Activated effector memory CD4-positive, alpha-beta T cell treated with anti-CD3 and anti-CD28 coated beads, Interleukin-2, amount 50 U/mL, for 16 hours (primary cell): ENCODE results near the gene SMCO4.

Experiments
- DNase-seq: peaks from one replicate; pipeline ENCODE4 v3.0.0-alpha.2; 2020

The SMCO4 gene

DNA sequence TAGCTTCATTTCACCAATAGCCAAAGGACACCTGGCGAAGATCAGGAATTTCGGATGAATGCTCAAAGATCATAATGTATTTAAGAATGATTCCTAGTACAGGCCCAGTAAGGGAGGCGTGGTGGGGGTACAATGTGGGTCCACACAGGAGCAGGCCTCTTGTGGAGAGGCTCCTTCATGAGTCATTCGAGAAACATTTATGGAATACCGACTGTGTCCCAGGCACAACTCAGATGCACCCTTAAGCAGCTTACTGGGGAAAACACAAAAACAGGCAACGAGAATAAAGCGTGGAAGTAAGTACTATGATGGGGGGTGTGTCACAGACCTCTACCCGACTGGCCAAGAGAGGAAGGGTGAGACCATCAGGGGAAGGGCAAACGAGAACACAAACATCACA is 44.5 kb downstream of the SMCO4 start:
- DNase-seq, result no peak

- no peak for DNase-seq
Measured at GRCh38 chr11:93498161-93498560, 45.0 kb downstream of the SMCO4 start.

DNA sequence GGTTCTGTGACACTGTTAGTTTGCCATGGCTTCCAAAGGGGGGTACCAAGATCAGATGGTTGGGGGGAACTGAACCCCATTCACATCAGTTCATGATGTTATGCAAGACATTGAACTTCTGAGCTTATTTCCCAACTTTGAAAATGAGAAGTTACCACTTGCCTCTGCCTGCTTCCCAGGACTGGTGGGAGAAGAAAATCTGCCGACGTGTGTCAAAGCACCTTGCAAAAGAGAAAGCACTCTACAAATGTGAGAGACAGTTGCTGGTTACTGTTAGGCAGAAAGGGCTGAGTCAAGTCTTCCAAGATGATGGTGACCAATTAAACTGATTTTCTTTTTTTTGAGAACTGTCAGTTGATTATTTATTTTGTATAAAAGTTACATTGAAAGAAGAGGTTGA is 45.6 kb downstream of the SMCO4 start:
- DNase-seq, result no peak

DNA sequence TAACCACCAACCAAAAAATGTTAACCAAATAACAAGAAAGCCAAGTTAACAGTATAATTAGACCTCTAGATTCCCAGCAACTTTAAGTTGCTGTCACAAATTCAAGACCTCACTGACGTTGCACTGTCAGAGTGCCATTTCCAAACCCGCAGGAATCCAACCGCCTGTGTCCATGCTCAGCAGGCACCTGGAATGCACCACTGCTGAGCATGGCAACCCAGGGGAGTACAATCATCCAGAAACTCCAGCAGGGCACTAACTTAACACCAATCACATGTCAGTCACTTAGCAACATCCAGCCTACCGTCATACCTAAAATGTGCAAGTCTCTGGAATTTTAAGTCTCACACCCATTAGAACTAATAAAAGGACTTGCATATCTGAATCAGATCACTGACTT is 48.8 kb downstream of the SMCO4 start:
- no peak for DNase-seq

DNA sequence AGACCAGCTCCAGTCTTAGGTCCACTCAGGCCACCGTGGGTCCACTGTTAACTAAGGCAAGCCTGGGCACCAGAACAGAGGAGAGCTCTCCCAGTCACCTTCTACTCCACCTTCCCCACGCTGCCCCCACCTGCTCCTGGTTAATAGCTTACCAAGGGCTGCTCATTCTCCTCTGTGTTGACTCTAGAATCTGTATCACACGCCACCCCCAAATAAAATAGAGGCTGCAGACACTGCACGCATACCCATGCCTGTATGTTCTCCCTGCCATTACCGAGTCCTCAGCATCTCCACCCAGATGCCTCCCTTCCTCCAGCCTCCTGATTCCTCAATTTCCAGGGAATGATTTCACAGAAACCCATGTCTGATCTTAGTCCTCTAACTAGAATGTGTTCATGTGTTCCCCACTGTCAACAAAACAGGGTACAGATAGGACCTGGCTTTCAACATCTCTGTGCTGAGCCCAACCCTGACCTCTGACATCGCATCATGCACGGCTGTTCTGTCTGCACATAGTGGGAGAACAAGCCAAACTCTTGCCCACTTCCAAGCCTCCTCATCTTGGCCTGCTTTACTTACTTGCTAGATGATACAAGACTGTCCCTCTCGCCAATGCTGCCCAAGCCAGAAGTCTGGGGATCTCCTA is 49.8 kb downstream of the SMCO4 start:
- no peak for DNase-seq

GRCh38 chr11:93492464-93493251 is 50.5 kb downstream of the SMCO4 start:
- DNase-seq, result no peak

DNA sequence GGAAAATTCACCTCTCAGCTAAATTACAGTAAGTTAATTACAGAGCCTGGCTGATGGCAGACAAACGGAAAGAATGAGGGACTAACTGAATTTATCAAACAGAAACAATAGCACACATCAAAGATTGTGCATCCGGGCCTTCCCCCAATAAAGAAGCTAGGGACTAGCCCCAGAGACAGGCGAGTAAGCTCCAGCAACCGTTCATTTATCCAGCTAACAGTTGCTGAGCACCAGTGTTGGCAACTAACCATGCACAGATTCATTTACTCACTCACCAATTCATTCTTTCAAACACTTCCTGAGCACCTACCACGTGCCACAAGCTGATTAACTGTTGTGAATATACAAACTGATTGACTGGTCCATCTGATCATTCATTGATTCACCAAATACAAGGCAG is 51.2 kb downstream of the SMCO4 start:
- no peak for DNase-seq

GRCh38 chr11:93490996-93491618 is 52.1 kb downstream of the SMCO4 start:
- DNase-seq, result no peak

DNA sequence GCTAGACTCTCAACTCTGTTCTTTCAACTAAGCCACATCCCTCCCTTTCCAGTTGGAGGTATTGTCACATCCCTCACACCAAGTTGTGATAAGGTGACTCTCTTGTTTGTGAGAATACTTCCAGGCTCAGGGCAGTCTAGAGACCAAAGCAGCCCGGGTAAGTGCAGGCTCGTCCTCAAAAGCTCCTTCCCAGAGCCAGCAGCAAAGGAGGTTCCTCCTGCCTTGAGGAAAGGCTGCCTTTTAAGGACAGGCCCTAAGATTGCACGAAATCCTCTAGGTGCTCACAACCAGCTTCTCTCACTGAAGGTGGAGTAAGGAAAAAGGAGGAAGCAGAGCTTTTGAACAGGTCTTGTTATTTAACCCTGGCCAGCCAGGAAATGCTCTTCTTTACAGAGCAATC is 53.4 kb downstream of the SMCO4 start:
- DNase-seq, result no peak

DNA sequence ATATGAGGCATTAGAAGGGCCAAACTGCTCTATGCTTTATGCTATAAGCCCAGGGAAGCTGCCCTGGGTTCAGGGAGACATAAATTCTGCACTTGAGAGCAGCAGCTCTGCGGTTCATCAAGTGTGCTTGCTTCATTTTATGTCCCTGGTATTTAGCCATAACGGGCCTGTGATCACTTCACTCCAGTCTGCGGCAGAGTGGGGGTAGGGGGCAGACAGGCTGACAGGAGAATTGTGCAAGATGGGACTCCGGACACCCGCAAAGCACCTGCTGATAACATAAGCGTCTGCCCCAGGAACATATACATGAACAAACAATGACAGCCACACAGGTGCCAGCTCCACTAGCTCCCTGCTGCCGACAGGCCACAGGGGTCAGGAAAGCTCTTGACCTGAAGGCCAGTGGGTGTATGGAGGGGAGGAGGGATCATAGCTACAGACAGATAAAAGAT is 56.1 kb downstream of the SMCO4 start:
- DNase-seq, result no peak

DNA sequence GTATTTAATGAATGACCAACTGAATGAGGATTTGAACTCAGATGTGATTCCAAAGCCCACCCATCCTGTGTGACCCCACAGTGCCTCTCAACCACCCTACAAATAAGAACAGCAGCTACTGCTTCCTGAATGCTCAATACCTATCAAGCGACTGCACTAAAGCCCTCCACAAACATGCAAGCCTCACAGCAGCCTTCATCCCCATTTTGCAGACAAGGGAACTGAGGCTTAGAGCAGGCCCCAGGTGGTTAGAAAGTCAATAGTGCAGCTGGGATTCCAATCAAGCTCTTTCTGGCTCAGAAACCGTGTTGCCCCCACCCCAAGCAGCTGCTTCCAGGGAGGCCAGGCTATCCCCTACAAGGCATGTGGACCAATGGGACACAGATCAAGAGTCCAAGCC is 57.2 kb downstream of the SMCO4 start:
- DNase-seq, result no peak

- DNase-seq, result no peak
Measured at GRCh38 chr11:93484716-93485115, 58.5 kb downstream of the SMCO4 start.

DNA sequence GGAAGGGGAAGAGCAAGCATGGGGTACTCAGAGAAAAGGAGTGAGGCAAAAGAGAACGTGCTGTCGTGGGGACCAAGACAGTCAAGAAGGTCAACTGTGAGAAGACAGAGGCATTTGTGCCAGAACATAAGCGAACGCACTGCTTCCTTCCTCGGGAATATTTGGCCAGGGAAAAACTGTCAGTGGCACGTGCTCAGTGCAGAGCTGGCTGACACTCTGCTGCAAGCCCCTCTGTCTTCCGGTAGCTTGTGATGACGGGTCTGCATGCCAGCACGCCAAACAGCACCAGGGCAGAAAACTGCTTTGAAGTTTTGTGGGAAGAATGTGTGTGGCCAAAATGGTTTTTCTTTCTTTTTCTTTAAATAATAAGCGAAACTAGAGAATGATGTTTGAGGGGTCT is 60.6 kb downstream of the SMCO4 start:
- DNase-seq, result no peak

DNA sequence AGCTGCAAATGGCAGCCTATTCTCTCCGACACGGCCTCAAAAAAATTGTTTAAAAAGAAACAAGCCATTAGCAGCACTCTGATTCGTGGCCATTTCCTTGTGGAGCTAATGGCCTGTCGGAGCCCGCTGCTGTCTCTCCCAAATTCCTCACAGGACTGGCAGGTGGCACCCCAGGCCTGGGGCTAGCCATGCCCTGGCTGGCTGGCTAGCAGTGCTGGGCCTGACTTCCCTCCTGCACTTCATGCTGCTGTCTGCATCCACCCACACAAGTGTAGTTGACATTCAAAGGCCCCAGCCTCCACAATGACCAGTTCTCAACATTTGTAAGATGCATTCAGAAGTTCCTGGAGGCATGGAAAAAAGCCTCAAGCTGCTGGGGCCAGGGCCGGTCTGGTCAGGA is 61.5 kb downstream of the SMCO4 start:
- DNase-seq, result no peak

GRCh38 chr11:93481279-93481678 is 61.9 kb downstream of the SMCO4 start:
- DNase-seq, result no peak

GRCh38 chr11:93480756-93481155 is 62.4 kb downstream of the SMCO4 start:
- no peak for DNase-seq

GRCh38 chr11:93480256-93480655 is 62.9 kb downstream of the SMCO4 start:
- no peak for DNase-seq

GRCh38 chr11:93478841-93479240 is 64.3 kb downstream of the SMCO4 start:
- DNase-seq, result no peak

DNA sequence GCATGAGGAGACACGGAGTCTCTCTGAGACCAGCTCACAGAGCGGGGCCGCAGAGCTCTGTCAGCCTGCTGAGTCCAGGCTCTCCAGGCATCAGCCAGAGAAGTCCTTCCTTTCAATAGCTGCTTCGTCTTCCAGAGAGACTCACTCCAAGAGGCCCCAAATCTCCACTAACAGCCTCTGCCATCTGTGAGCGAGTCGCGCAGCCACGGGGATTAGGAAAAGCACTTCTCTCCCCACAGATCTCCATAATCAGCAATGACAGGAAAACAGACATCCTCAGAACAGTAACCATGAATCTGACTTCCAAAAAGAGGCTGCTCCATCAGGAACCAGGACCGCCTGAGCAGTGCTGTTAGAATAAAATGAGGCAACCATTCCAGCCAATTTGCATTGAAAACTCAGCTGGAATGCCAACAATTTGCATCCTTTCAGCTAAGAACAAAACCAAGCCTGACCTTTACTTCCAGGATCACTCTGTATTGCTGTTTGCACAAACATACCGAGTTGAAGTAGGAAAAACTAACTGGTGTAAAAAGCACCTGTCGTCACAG is 65.4 kb downstream of the SMCO4 start:
- no peak for DNase-seq

- no peak for DNase-seq
Measured at GRCh38 chr11:93476796-93477195, 66.4 kb downstream of the SMCO4 start.

- no peak for DNase-seq
Measured at GRCh38 chr11:93474123-93474522, 69.1 kb downstream of the SMCO4 start.

- no peak for DNase-seq
Measured at GRCh38 chr11:93468290-93468689, 74.9 kb downstream of the SMCO4 start.

DNA sequence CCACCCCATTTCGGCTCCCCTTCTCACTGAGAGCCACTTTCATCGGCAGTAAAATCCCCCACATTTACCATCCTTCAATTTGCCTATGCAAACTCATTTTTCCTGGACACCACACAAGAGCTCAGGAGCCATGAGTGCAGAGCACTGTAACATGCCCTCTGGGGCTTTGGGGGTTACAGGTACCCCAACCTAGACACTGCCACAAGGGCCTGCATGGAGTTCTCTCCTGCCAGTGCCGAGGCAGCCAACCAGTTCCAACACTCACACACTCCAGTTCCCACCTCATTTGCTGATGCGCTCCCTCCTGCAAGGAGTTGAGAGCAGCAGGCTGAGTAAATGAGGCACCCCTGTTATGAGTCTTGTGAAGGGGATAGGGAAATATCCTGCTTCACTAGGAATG is 76.1 kb downstream of the SMCO4 start:
- DNase-seq, result no peak
